ENCODE data around the gene MXD4.

Gene MXD4

GRCh38 chr4:2271279-2272025, 9.5 kb upstream of the MXD4 start:
- no peak for TF ChIP-seq CTCF (IDR thresholded peaks at IDR 0.05)
- H3K36me3 ChIP-seq, result no peaks in the 10 kb centered on the region
- no peaks in the 10 kb centered on the region for H3K4me1 ChIP-seq (ENCODE audit: control insufficient read depth in 1 of 2, insufficient read depth in 1 of 2, low read depth in 1 of 2, low read length in 1 of 2)

GRCh38 chr4:2270341-2271165, 8.6 kb upstream of the MXD4 start:
- Histone ChIP-seq H3K27ac (no peak overlapping the region), H3K27me3 (no peaks in the 10 kb centered on the region), H3K9me3 (no peaks in the 10 kb centered on the region), H3K4me3 (ENCODE audit: low read depth in 1 of 2, low read length in 1 of 2) (no peak overlapping the region), H3K36me3 (no peaks in the 10 kb centered on the region), H3K4me1 (ENCODE audit: control insufficient read depth in 1 of 2, insufficient read depth in 1 of 2, low read depth in 1 of 2, low read length in 1 of 2) (no peaks in the 10 kb centered on the region)
- TF ChIP-seq CTCF (IDR thresholded peaks at IDR 0.05), result no peak

More at GRCh38 chr4:2271279-2272025, 9.5 kb upstream of the MXD4 start:
- no peak overlapping the region for H3K4me3 ChIP-seq (ENCODE audit: low read depth in 1 of 2, low read length in 1 of 2)
- H3K27ac ChIP-seq, result no peak overlapping the region
- no peaks in the 10 kb centered on the region for H3K9me3 ChIP-seq
- no peaks in the 10 kb centered on the region for H3K27me3 ChIP-seq

DNA sequence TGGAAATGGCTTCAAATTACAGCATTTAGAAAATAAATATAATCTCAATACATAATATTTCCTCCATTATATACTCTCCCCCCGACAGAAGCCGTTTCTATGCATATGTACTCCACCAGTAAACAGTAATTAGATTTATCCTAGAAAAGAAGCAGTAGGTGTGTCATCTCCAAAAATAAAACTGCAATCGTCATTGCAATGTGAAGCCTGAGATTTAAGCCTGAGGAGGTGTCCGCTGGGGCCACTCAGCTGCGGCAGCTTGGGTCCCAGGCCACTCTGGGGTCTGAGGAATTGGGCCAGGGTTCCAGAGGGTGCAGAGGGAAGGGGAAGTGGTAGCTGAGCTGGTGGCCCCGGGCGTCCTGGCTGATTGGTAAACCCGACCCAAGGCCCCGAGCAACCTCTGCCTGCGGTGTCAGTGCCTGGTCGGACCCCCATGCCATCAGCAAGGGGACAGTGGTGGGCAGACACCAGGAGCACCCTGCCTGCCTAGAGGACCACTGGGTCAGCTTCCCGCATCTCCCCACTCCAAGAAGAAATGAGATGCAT, 7.8 kb upstream of the MXD4 start:
- no peak overlapping the region for H3K27ac ChIP-seq
- no peaks in the 10 kb centered on the region for H3K4me1 ChIP-seq (ENCODE audit: control insufficient read depth in 1 of 2, insufficient read depth in 1 of 2, low read depth in 1 of 2, low read length in 1 of 2)
- H3K4me3 ChIP-seq (ENCODE audit: low read depth in 1 of 2, low read length in 1 of 2), result no peak overlapping the region
- no peaks in the 10 kb centered on the region for H3K9me3 ChIP-seq
- no peaks in the 10 kb centered on the region for H3K27me3 ChIP-seq
- H3K36me3 ChIP-seq, result no peaks in the 10 kb centered on the region
- no peak for TF ChIP-seq CTCF (IDR thresholded peaks at IDR 0.05)

DNA sequence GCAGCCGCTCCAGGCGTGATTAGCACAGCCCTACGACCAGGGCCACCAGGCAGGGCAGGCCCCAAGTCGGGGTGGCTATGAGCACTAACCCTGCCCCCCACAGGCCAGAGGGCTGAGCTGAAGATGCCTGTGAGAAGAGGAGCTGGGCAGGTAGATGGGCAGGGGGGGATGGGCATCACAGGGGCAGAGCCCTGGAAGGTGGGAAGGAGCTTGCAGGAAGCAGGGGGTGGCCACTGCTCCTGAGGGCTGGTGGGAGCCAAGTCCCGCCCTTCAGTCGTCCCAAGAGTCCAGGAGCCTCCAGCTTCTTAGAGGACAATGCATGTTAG, 7.3 kb upstream of the MXD4 start:
- no peaks in the 10 kb centered on the region for H3K27me3 ChIP-seq
- H3K4me1 ChIP-seq (ENCODE audit: control insufficient read depth in 1 of 2, insufficient read depth in 1 of 2, low read depth in 1 of 2, low read length in 1 of 2), result no peaks in the 10 kb centered on the region
- no peak for TF ChIP-seq CTCF (IDR thresholded peaks at IDR 0.05)
- no peaks in the 10 kb centered on the region for H3K9me3 ChIP-seq
- H3K4me3 ChIP-seq (ENCODE audit: low read depth in 1 of 2, low read length in 1 of 2), result no peak overlapping the region
- no peaks in the 10 kb centered on the region for H3K36me3 ChIP-seq
- no peak overlapping the region for H3K27ac ChIP-seq

DNA sequence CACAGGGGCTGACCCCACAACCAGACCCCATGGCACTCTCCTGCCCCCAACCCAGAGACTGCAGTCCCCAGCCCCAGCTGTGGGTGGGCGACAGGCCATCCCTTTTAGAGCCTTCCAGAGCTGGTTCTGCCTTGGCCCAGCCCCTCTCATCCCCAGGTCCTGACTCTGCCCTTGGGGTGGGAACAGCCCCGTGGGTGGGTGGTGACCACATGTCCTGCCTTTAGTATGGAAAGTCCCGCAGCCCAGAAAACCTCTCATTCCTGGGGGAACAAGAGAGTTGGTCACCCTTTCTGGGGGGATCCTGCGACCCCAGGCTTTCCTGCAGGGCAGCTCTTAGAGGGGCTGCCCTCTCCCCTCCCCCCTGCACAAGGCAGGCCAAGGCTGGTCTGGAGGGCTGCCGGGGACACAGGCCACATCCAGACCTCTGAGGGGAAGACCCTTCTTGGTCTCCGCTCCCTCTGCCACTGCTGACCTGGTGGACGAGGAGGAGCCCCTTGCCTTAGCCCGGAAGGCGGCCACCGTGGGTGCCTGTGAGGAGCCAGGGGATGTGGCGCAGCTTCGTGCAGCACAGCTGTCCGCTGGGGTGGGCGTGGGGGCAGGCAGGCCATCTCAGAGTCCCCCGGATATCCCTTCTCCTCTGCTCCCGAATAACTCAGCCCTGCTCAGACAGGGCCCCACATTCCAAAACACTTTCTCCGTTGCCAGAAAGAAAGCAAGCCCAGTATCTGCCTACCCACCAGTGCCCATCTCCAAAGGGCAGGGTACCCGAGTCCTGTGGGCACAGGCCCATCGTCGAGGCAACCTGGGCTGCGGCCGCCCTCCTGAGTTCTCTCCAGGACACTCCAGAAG, 6.7 kb upstream of the MXD4 start:
- no peak for TF ChIP-seq CTCF (IDR thresholded peaks at IDR 0.05)

More for the DNA sequence above, 6.7 kb upstream of the MXD4 start:
- Histone ChIP-seq H3K9me3 (no peaks in the 10 kb centered on the region), H3K4me1 (ENCODE audit: control insufficient read depth in 1 of 2, insufficient read depth in 1 of 2, low read depth in 1 of 2, low read length in 1 of 2) (no peaks in the 10 kb centered on the region), H3K27me3 (no peaks in the 10 kb centered on the region), H3K27ac (no peak overlapping the region), H3K4me3 (ENCODE audit: low read depth in 1 of 2, low read length in 1 of 2) (no peak overlapping the region), H3K36me3 (no peaks in the 10 kb centered on the region)

Data from neutrophil (primary cell).